GM12878 (cell line): ENCODE results near the gene SERF1B.
"Not testable (repeated sequence)": the region's sequence is repeated elsewhere in the genome, so short reads cannot be mapped to it uniquely, and the experiment has no call there.

ENCODE experiments used
- ATF2 ChIP-seq: IDR thresholded peaks from 2 replicates; pipeline ENCODE4 v1.6.1; 2012; ENCODE audit warnings: low read length, inconsistent platforms
- CTCF ChIP-seq, 3 experiments: IDR thresholded peaks in 2 of 3; conservative IDR thresholded peaks in 1 of 3; 2 replicates each; pipeline ENCODE4 v1.5.1; 2011; ENCODE audit warnings: low read depth in 3 of 3, low read length in 3 of 3, mild to moderate bottlenecking in 3 of 3, control low read depth in 2 of 3, moderate library complexity in 2 of 3, inconsistent platforms in 1 of 3, mixed read lengths in 1 of 3; ENCODE audit not compliant: control insufficient read depth in 2 of 3, insufficient read depth in 1 of 3; ENCODE audit errors: extremely low read depth in 1 of 3

- TF ChIP-seq CTCF (IDR thresholded peaks at IDR 0.05 in 2 of 3, conservative IDR thresholded peaks at IDR 0.05 in 1 of 3; ENCODE audit: control insufficient read depth in 2 of 3, extremely low read depth in 1 of 3, insufficient read depth in 1 of 3, low read depth in 3 of 3, low read length in 3 of 3); ATF2: not testable (repeated sequence)
Observed at GRCh38 chr5:69995535-69995934, 29.5 kb upstream of the SERF1B start.
